Heart right ventricle (tissue), 16 donors: Measurements from ENCODE around the gene GPR146. TPM values are rescaled to one million over a fixed set of nuclear protein-coding genes. Genes with fewer than 3 reads are reported as not detected.

ENCODE experiments used
- ATAC-seq, 8 donors: fragments of 200-7000 bp; cut with Tn5 transposase; one replicate each; pipeline ENCODE4 v1.9.1; 2020; ENCODE audit warnings: mild to moderate bottlenecking in 8 of 8, moderate library complexity in 8 of 8, moderate number of reproducible peaks in 1 of 8
- DNase-seq, 2 donors: peaks; one replicate each; pipeline ENCODE4 v3.0.0-alpha.2; 2020
- H3K27ac ChIP-seq, 10 donors: fragments of 200-600 bp; sonication (generic) in 2 of 10; one replicate each; pipeline versions ENCODE4 v1.5.0 to v1.8.0; 2020 to 2022; ENCODE audit warnings: mild to moderate bottlenecking in 3 of 10
- H3K27me3 ChIP-seq, 7 donors: fragments of 200-600 bp; one replicate each; pipeline ENCODE4 v1.8.0; 2021 to 2022; ENCODE audit warnings: mild to moderate bottlenecking in 2 of 7
- H3K36me3 ChIP-seq, 9 donors: fragments of 200-600 bp; sonication (generic) in 1 of 9; one replicate each; pipeline versions ENCODE4 v1.5.0 to v1.8.0; 2020 to 2022; ENCODE audit warnings: mild to moderate bottlenecking in 2 of 9
- H3K4me1 ChIP-seq, 9 donors: fragments of 200-600 bp; sonication (generic) in 1 of 9; one replicate each; pipeline versions ENCODE4 v1.5.0 to v1.8.0; 2020 to 2022; ENCODE audit warnings: mild to moderate bottlenecking in 4 of 9
- H3K4me3 ChIP-seq, 10 donors: fragments of 200-600 bp; sonication (generic) in 2 of 10; one replicate each; pipeline versions ENCODE4 v1.5.0 to v1.8.0; 2020 to 2022; ENCODE audit warnings: mild to moderate bottlenecking in 7 of 10, moderate library complexity in 2 of 10
- H3K9me3 ChIP-seq, 11 donors: fragments of 200-600 bp in 10 of 11; sonication (generic) in 2 of 11; one replicate each; pipeline versions ENCODE4 v1.5.0 to v1.8.0; 2013 to 2022; ENCODE audit warnings: mild to moderate bottlenecking in 2 of 11, control low read depth in 1 of 11, moderate library complexity in 1 of 11
- CTCF ChIP-seq, 9 donors: fragments of 200-600 bp; sonication (generic) in 2 of 9; IDR thresholded peaks; one replicate each; pipeline versions ENCODE4 v1.5.0 to v1.8.0; 2021 to 2022; ENCODE audit warnings: antibody characterized with exemption in 9 of 9, mild to moderate bottlenecking in 5 of 9, moderate library complexity in 1 of 9
- WGBS, 2 donors: extraction: QIAGEN DNeasy Blood & Tissue Kit; methylation state at CpG; one replicate each; pipeline ENCODE4 v1.1.7; 2013; ENCODE audit warnings: inconsistent platforms in 1 of 2; 5-methylcytosine and 5-hydroxymethylcytosine counted together
- intact Hi-C, 10 donors: fragments of 100-400 bp; cut with DNase I; formaldehyde crosslinking; loops; one replicate each; pipeline versions ENCODE4 v1.11.1 to v1.14.2; 2022
- polyA plus RNA-seq, 2 donors: library from polyadenylated mRNA; stranded (reverse); fragments of 200-250 nt; gene quantifications; one replicate each; pipeline ENCODE4 v1.2.3, GENCODE V29; 2013
- total RNA-seq, 10 donors: library from RNA; stranded (reverse); fragmentation: NEBNext Ultra II Directional in 3 of 10; extraction: Animal tissue kit (Norgen Biotek cat#: 25700) in 3 of 10; gene quantifications; one replicate each; pipeline versions ENCODE4 v1.2.1 to v1.2.4, GENCODE V29; 2021 to 2023
- donor health status: Arrhythmogenic right ventricular cardiomyopathy.
- donor health status: ischemic (EF 13 %, LVEDD 7.1; RV severe dilation, severe dysfunction).
- donor health status: healthy with polysubstance abuse.
- donor health status: DM: no; HTN: yes; CAD: no.
- donor health status: DM: no; HTN: no; CAD: no.
- donor health status: ischemic (EF 25% LVEDD 6.9; RV normal size, moderate dysfunction).
- donor health status: ischemic (EF 25% LVEDD 5.7; RV mildly dilated, moderate dysfunction).
- donor health status: healthy.
- donor health status: DM: yes; HTN: yes; CAD: no.
- donor health status: Ischemic cardiomyopathy.
- donor health status: ischemic (EF 35%, LVEDD 5.7; RV mildly dilated, moderate dysfunction).
- donor health status: nonischemic (EF 11% LVEDD 7.7; RV severe dilation, severe dysfunction).
- donor health status: DM: yes; HTN: yes; CAD: no.
- donor health status: PGD.
- donor health status: ischemic (EF 29% LVEDD 5.4; RV normal size, mild dysfunction).
- donor health status: nonischemic (EF 23%, LVEDD 6.1; RV moderate dilation, normal function).

The GPR146 gene
- total and polyA plus RNA-seq, 12 donors = 13.3 to 34.5 (median 22.7) TPM

DNA sequence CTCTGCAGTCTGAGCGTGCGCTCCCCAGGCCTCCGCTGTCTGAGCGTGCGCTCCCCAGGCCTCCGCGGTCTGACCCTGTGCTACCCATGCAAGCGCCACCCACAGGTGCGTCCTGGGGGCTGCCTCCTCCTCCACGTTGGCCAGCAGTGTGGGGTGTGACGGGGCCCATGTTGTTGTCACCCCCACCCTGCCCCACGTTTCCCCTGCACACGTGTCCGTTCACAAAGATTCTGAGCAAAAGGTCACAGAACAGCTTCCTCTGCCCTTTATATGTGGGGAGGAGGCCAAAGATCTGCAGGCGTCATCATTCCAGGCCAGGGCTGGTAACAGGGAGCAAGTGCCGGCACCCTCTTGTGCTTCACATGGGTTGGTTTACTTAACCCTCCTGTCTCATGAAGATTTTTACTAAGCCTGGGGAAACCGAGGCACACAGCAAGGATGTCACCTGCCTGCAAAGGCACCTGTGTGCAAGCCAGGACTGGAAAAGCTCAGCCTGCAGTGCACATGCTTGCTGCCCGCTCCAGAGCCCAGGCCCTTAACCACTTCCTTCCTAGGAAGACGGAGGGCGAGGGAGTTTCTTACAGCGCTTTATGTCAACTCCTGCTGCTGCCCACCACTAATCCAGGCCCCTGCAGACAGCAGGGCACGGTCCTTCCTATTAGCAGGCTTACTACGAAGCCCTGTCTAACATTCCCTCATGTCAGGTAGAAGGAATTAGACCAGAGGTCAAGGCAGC, 4.8 kb downstream of the GPR146 start:
- peak overlapping the region in 9 of 10 donors; percentile 28 to 95 (median 88) for H3K27ac ChIP-seq
- H3K4me3 ChIP-seq = no peak overlapping the region
- no peaks in the 10 kb centered on the region for H3K36me3 ChIP-seq
- TF ChIP-seq CTCF (IDR thresholded peaks at IDR 0.05) = no peak
- intact Hi-C loops = no loop called here
- H3K27me3 ChIP-seq = no peaks in the 10 kb centered on the region
- DNase-seq (peak in 1 of 2 donors; percentile 31), ATAC-seq (peak in 5 of 8 donors; percentile 2 to 17 (median 11))
- no peaks in the 10 kb centered on the region for H3K9me3 ChIP-seq
- H3K4me1 ChIP-seq = peaks cover 31 to 96% (median 88%) of the 10 kb centered on the region in 9 donors
- 60 to 61% methylated on average over 23 of the region's 23 CpGs for WGBS, 2 donors

DNA sequence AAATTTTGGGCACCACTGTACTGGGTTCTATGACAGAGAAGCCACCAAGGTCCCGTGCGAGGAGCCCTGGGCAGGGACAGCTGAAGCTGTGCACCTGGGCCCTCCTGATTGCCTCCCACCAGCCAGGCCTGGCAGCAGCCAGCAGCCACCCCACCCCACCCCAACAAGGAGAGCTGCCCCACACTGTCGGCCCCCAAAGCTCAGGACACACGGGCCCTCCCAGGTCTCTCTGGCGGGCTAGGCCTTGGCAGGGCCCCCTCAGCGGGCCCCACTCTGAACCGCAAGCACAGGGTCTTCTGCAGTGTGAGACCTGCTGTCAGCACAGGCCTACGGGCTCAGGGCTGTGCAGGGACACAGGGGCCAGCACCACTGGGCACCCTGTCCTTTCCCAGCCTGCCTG, 5.5 kb downstream of the GPR146 start:
- peak overlapping the region in 9 of 10 donors; percentile 28 to 95 (median 88) for H3K27ac ChIP-seq
- 74 to 88% methylated on average over 8 of the region's 8 CpGs for WGBS, 2 donors
- DNase-seq (no peak), ATAC-seq (no peak)
- no peaks in the 10 kb centered on the region for H3K9me3 ChIP-seq
- peaks cover 38 to 100% (median 91%) of the 10 kb centered on the region in 9 donors for H3K4me1 ChIP-seq
- H3K4me3 ChIP-seq = no peak overlapping the region
- no peaks in the 10 kb centered on the region for H3K36me3 ChIP-seq
- intact Hi-C loops = no loop called here
- no peak for TF ChIP-seq CTCF (IDR thresholded peaks at IDR 0.05)
- H3K27me3 ChIP-seq = no peaks in the 10 kb centered on the region

DNA sequence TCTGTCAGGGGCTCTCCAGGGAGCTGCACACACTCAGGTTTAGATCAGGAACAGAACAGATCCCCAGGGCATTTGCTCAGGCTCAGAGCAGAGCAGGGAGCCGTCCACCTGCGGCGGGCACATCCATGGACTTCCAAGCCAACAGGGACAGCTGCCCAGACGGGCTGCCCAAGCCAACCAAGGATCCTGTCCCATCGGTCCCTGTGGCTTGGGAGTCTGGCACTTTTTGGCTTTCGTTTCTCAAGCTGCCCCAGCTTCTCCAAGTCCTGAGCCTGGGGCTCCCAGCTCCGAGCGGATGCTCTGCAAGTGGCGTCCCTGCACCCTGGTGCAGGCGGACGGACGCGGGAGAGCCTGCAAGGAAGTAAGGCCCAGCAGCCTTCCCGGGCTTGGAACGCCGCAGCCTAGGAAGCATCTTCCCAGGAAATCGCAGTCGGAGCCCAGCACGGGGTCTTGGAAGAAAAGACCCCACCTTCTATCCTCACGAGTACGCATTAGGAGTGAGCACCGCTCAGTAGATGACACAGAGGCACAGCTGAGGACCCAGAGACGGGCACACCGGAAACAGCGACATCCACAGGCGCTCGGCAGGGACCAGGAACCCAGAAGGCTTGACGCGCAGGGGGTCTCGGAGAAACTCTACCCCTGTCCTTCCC, 6.0 kb downstream of the GPR146 start:
- ATAC-seq = no peak
- H3K4me3 ChIP-seq = no peak overlapping the region
- H3K27me3 ChIP-seq = peaks cover 0 to 5% (median 0%) of the 10 kb centered on the region in 7 donors
- no peak for DNase-seq
- 80% methylated on average over 30 of the region's 30 CpGs for WGBS, 2 donors
- no peaks in the 10 kb centered on the region for H3K36me3 ChIP-seq
- intact Hi-C loops = no loop called here
- no peak for TF ChIP-seq CTCF (IDR thresholded peaks at IDR 0.05)
- peak overlapping the region in 9 of 10 donors; percentile 73 to 95 (median 88) for H3K27ac ChIP-seq
- H3K9me3 ChIP-seq = no peaks in the 10 kb centered on the region
- peaks cover 38 to 100% (median 91%) of the 10 kb centered on the region in 9 donors for H3K4me1 ChIP-seq

DNA sequence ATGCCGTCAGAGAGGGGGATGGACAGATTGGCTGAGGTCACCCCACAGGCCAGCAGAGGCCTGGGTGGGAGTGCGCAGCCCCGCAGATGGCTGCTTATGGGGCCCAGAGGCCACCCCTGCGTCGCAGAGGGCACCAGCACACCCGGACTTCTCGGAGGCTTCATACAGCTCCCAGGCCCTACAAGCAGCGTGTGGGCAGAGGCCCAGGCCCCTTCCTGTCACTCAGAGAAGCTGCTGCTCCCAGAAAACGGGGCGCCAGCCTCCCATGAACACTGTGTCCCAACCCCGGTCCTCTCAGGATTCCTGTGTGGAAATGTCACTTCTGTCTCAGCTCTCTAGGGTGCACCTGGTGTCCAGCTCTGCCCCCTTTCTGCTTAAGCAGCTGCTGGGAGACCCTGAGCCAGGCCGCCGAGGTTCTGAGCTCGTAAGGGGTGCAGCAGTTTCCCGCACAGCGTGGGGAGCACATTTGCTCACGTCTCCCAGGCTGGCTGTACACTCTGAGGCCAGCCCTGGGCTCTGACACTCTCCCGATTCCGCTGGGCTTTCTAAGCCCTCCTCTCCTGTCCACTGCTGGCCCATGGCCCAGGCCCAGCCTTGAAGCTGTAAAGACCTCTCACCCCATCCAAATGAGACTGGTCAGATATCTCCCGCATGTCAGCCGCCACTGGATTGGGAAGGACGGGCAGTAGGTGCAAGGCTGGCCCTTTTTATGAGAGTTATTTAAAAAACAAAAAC, 6.8 kb downstream of the GPR146 start:
- ATAC-seq (no peak), DNase-seq (peak in 1 of 2 donors; percentile 52)
- H3K4me3 ChIP-seq = no peak overlapping the region
- intact Hi-C loops = no loop called here
- peaks cover 0 to 12% (median 0%) of the 10 kb centered on the region in 7 donors for H3K27me3 ChIP-seq
- no peaks in the 10 kb centered on the region for H3K36me3 ChIP-seq
- H3K27ac ChIP-seq = peak overlapping the region in 9 of 10 donors; percentile 73 to 95 (median 89)
- 63 to 73% methylated on average over 22 of the region's 22 CpGs for WGBS, 2 donors
- no peaks in the 10 kb centered on the region for H3K9me3 ChIP-seq
- TF ChIP-seq CTCF (IDR thresholded peaks at IDR 0.05) = no peak
- H3K4me1 ChIP-seq = peaks cover 43 to 100% (median 91%) of the 10 kb centered on the region in 9 donors
